Lower leg skin (tissue), 4 donors: ENCODE results near the gene MMEL1. TPM values are rescaled to one million over a fixed set of nuclear protein-coding genes. Genes with fewer than 3 reads are reported as not detected.
"Not testable (repeated sequence)": the region's sequence is repeated elsewhere in the genome, so short reads cannot be mapped to it uniquely, and the experiment has no call there.

Source experiments
- DNase-seq, 2 donors: peaks; one replicate each; pipeline ENCODE4 v3.0.0-alpha.2; 2019; ENCODE audit warnings: low spot score in 2 of 2
- H3K4me3 ChIP-seq: fragments of 200-600 bp; sonication (generic); 2 replicates; pipeline ENCODE4 v1.5.1; 2017; ENCODE audit warnings: mild to moderate bottlenecking, low read depth; ENCODE audit not compliant: poor library complexity, severe bottlenecking
- POLR2A ChIP-seq, 2 donors: fragments of 450-650 bp; IDR thresholded peaks; one replicate each; pipeline ENCODE4 v1.6.1; 2016 to 2017; ENCODE audit warnings: antibody characterized with exemption in 2 of 2, mild to moderate bottlenecking in 1 of 2, moderate library complexity in 1 of 2
- WGBS, 2 donors: methylation state at CpG; one replicate each; pipeline ENCODE4 v1.1.5; 2018; 5-methylcytosine and 5-hydroxymethylcytosine counted together
- intact Hi-C: fragments of 100-400 bp; cut with DNase I; formaldehyde crosslinking; loops from one replicate; pipeline ENCODE4 v1.15.0; 2023; ENCODE audit warnings: low total_unique reads
- total RNA-seq, 4 donors: library from RNA; depleted of rRNA; stranded (reverse); fragments of >200 nt; gene quantifications; one replicate each; pipeline ENCODE4 v1.1.0, GENCODE V29; 2016
- TF ChIP-seq, protein P1 (sequence below), 3 donors: fragments of 450-650 bp; IDR thresholded peaks; one replicate each; pipeline ENCODE4 v1.5.1; 2016; ENCODE audit warnings: antibody characterized with exemption in 3 of 3, mild to moderate bottlenecking in 3 of 3, moderate library complexity in 2 of 3

MMEL1 gene
- total RNA-seq, 4 donors from 2014 or later = 0.27 to 3.5 (median 1.6) TPM

DNA sequence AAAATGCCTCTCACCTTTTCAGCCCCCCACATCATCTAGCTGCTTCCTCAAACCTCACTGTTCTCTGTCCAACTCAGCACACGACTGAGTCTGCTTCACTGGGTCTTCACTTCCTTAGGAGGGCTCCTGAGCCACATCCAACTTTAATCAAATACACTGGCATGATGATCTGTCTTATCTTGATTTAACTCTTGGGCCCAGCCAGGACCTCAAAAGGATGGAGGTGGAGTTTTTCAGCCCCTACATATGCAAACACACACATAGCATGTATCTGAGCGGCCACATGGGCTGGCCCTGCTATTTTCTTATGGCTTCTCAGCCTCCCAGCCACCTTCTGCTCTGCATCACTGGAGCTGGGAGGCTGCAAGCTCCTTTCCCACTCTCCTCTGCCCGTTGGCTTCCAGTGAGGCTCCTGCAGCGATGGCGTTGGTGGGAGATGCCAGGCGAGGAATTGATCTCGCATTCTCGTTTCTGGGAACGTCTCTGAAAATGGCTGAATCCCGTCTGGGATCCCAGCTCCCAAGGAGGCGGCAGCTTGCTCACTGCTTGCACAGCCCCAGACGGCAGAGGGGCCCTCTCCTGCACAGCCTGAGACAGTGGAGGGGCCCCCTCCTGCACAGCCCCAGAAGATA lies 48.0 kb downstream of the MMEL1 start:
- no peak for DNase-seq
- 52 to 56% methylated on average over 12 of the region's 12 CpGs for WGBS, 2 donors
- TF ChIP-seq POLR2A (IDR thresholded peaks at IDR 0.05) = no peak
- TF ChIP-seq, protein P1, sequence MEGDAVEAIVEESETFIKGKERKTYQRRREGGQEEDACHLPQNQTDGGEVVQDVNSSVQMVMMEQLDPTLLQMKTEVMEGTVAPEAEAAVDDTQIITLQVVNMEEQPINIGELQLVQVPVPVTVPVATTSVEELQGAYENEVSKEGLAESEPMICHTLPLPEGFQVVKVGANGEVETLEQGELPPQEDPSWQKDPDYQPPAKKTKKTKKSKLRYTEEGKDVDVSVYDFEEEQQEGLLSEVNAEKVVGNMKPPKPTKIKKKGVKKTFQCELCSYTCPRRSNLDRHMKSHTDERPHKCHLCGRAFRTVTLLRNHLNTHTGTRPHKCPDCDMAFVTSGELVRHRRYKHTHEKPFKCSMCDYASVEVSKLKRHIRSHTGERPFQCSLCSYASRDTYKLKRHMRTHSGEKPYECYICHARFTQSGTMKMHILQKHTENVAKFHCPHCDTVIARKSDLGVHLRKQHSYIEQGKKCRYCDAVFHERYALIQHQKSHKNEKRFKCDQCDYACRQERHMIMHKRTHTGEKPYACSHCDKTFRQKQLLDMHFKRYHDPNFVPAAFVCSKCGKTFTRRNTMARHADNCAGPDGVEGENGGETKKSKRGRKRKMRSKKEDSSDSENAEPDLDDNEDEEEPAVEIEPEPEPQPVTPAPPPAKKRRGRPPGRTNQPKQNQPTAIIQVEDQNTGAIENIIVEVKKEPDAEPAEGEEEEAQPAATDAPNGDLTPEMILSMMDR (IDR thresholded peaks at IDR 0.05) = no peak
- intact Hi-C loops = no loop called here
- no peak overlapping the region for H3K4me3 ChIP-seq

DNA sequence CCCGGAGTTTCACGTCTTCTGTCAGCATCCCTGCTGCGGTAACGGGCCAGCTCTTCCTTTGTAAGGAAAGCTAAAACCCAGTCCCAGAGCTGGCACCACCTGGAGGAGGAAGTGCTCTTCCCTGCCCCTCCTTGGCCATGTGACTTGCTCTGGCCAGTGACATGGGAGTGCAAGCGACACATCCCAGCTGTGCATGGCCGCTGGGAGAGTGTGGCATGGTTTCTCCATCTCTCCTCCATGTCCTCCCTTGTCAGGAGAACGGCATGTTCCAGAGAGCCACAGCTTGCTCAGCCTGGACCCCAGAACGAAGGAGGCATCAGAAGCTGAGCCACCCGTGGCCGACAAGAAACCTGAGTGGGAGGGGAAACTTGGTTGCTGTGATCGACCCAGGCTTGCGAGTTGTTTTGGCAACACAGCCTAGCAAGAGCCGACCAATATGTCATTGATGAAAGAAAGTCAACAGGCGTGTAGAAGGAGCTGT lies 48.9 kb downstream of the MMEL1 start:
- no peak overlapping the region for H3K4me3 ChIP-seq
- intact Hi-C loops = no loop called here
- WGBS, 2 donors = 68 to 74% methylated on average over 14 of the region's 14 CpGs
- DNase-seq = no peak
- no peak for TF ChIP-seq POLR2A (IDR thresholded peaks at IDR 0.05)
- TF ChIP-seq, protein P1 (IDR thresholded peaks at IDR 0.05) = no peak

DNA sequence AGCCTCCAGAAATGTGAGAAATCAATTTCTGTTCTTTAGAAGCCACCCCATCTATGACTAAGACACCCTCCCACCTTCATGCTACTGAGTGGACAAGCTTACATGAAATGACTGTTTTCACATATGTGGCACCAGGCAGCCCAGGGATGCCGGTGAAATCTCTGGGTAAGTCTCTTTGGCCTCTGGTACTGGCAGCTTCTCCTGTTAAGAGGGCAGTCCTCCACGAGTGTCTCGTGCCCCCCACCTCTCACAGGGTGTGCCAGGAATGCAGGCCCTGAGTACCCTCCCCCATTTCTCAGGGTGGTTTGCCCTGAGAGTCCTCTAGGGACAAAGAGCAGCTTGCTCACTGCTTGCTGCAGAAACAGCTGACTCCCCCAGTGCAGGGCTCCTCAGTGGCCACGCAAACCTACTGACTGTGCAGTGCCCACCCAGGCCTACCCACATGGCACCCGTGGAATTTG lies 49.5 kb downstream of the MMEL1 start:
- TF ChIP-seq, protein P1 (IDR thresholded peaks at IDR 0.05) = no peak
- TF ChIP-seq POLR2A (IDR thresholded peaks at IDR 0.05) = no peak
- WGBS, 2 donors = 74 to 81% methylated on average over 5 of the region's 5 CpGs
- DNase-seq = no peak
- no peak overlapping the region for H3K4me3 ChIP-seq
- intact Hi-C loops = no loop called here

DNA sequence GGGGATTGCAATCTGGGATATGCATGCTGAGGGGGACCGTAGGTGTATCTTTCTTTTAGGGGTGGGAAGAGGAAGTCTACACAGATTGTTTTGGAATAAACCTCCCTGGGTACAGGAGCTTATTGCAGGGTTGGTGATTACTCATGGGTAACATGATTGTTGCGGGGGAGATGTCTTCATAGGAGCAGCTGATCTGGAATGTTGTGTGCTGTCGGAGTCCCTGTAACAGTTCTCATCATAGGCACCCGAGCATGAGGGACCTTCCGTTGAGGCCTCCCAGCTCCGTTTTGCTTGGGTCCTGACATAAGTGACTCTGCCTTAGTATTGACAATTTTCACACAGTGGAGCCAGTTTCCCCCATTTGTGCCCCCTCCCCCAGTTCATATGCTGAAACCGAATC lies 50.4 kb downstream of the MMEL1 start:
- intact Hi-C loops = no loop called here
- H3K4me3 ChIP-seq = no peak overlapping the region
- 65 to 67% methylated on average over 7 of the region's 7 CpGs for WGBS, 2 donors
- DNase-seq = no peak
- no peak for TF ChIP-seq POLR2A (IDR thresholded peaks at IDR 0.05)
- TF ChIP-seq, protein P1 (IDR thresholded peaks at IDR 0.05) = no peak

DNA sequence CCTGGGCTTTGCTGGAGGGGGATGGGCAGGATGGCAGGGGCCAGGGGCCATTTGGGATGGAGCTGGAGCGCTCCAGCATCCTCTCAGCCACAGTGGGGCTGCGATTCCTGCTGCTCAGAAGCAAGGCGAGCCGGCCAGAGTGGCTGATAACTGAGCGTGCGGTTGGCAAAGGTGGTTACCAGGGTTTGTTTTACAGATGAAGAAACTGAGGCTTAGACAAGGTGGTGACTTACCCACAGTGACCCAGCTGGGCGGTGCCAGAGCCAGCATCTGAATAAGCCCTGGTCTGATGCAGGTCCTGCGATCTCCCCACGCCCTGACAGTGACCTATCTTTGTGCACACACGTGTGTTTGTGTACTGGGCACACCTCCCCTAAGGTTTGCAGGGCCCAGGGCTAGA lies 52.1 kb downstream of the MMEL1 start:
- intact Hi-C loops = no loop called here
- 86 to 91% methylated on average over 10 of the region's 10 CpGs for WGBS, 2 donors
- H3K4me3 ChIP-seq = no peak overlapping the region
- DNase-seq = no peak
- no peak for TF ChIP-seq POLR2A (IDR thresholded peaks at IDR 0.05)
- TF ChIP-seq, protein P1 (IDR thresholded peaks at IDR 0.05) = no peak

DNA sequence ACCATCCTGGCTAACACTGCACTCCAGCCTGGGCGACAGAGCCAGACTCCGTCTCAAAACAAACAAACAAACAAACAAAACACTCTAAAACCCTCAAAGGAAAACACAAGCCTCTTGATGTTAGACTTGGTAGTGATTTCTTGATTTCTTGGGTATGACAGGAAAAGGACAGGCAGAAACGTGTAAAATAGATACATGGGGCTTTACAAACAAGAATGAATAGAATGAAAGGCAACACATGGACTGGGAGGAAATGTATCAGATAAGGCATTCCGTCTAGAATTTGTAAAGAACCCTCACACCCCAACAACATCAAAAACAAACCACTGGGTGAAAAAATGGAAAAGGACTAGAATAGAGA lies 54.1 kb downstream of the MMEL1 start:
- intact Hi-C loops = no loop called here
- TF ChIP-seq POLR2A (IDR thresholded peaks at IDR 0.05) = no peak
- TF ChIP-seq, protein P1 (IDR thresholded peaks at IDR 0.05) = no peak
- no peak for DNase-seq
- 54 to 70% methylated on average over 4 of the region's 4 CpGs for WGBS, 2 donors
- H3K4me3 ChIP-seq = no peak overlapping the region

DNA sequence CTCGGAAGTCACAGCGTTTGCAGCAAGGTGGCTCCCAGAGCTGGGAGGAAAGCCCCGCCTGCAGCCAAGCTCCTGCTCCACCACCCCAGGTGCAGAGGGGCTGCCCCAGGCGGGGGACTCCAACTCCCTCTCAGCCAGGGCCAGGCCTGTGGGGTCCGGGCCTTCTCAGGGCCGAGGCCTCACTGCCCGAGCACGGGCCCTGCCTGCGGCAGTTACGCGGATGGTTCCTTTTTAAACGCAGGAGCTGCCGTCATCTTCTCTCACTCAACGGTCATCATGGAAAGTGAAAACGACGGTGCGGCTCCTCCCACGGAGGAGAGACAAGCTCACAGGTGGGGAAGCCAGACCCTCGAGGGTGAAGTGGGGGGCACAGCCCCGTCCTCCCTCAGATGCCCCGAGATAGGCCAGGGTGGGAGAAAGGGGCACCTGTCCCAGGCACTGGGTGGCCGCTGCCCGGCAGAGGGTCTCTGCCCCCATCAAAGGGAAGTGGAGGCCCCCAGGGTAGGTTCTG lies 55.2 kb downstream of the MMEL1 start:
- DNase-seq, intact Hi-C loops, H3K4me3 ChIP-seq: not testable (repeated sequence)
- WGBS, 2 donors = 59 to 68% methylated on average over 20 to 23 of the region's 23 CpGs
